ENCODE results near the gene TSPAN15. TPM values are rescaled to one million over a fixed set of nuclear protein-coding genes. Genes with fewer than 3 reads are reported as not detected.
"Not testable (repeated sequence)": the region's sequence is repeated elsewhere in the genome, so short reads cannot be mapped to it uniquely, and the experiment has no call there.

TSPAN15 gene
- total RNA-seq, 3 donors from 2014 or later (not counting 1 experiment from before 2014, with no cell fraction given): 1.3 to 3.9 (median 2.1) TPM

- no peak overlapping the region for H3K4me3 ChIP-seq (ENCODE audit: low read length)
- peaks cover 3% of the 10 kb centered on the region for H3K27me3 ChIP-seq (ENCODE audit: control insufficient read depth, insufficient read depth, low read length)
- no peaks in the 10 kb centered on the region for H3K36me3 ChIP-seq (ENCODE audit: control insufficient read depth, insufficient read depth, low read length)
- Mint-ChIP-seq H3K9me3 (no peaks in the 10 kb centered on the region), H3K4me3 (no peak overlapping the region), H3K36me3 (no peaks in the 10 kb centered on the region), H3K27me3 (ENCODE audit: low read depth in 2 of 2) (peaks cover 18 to 47% of the 10 kb centered on the region in 2 donors), H3K27ac (no peak overlapping the region), H3K4me1 (no peaks in the 10 kb centered on the region)
- no peaks in the 10 kb centered on the region for H3K9me3 ChIP-seq (ENCODE audit: control insufficient read depth, insufficient read depth, low read length)
- TF ChIP-seq CTCF (IDR thresholded peaks at IDR 0.05): no peak
- WGBS (ENCODE audit: insufficient coverage): 89% methylated on average over 9 of the region's 9 CpGs
- DNase-seq: no peak
- intact Hi-C loops (cut with micrococcal nuclease): no loop called here
- no peak for ATAC-seq
- no peak overlapping the region for H3K27ac ChIP-seq (ENCODE audit: low read length)
- H3K4me1 ChIP-seq (ENCODE audit: control insufficient read depth, insufficient read depth, low read length): no peaks in the 10 kb centered on the region
These were observed 66.1 kb downstream of the TSPAN15 start for GRCh38 chr10:69517271-69517848.

GRCh38 chr10:69527961-69528360 lies 76.7 kb downstream of the TSPAN15 start:
- peaks cover 19 to 23% of the 10 kb centered on the region in 2 donors for H3K27me3 Mint-ChIP-seq (ENCODE audit: low read depth in 2 of 2)
- no peaks in the 10 kb centered on the region for H3K36me3 Mint-ChIP-seq
- H3K9me3 Mint-ChIP-seq: no peaks in the 10 kb centered on the region
- H3K4me3 Mint-ChIP-seq: no peak overlapping the region
- peaks cover 4% of the 10 kb centered on the region for H3K27me3 ChIP-seq (ENCODE audit: control insufficient read depth, insufficient read depth, low read length)
- no peaks in the 10 kb centered on the region for H3K36me3 ChIP-seq (ENCODE audit: control insufficient read depth, insufficient read depth, low read length)
- no peaks in the 10 kb centered on the region for H3K4me1 ChIP-seq (ENCODE audit: control insufficient read depth, insufficient read depth, low read length)
- H3K4me3 ChIP-seq (ENCODE audit: low read length): no peak overlapping the region
- intact Hi-C loops (cut with micrococcal nuclease): no loop called here
- 92% methylated on average over 11 of the region's 11 CpGs for WGBS (ENCODE audit: insufficient coverage)
- H3K27ac Mint-ChIP-seq: no peak overlapping the region
- no peaks in the 10 kb centered on the region for H3K4me1 Mint-ChIP-seq
- no peaks in the 10 kb centered on the region for H3K9me3 ChIP-seq (ENCODE audit: control insufficient read depth, insufficient read depth, low read length)
- no peak overlapping the region for H3K27ac ChIP-seq (ENCODE audit: low read length)
- peak in 1 of 3 donors; percentile 21 for ATAC-seq
- no peak for DNase-seq
- no peak for TF ChIP-seq CTCF (IDR thresholded peaks at IDR 0.05)

- Mint-ChIP-seq H3K9me3 (no peaks in the 10 kb centered on the region), H3K4me3 (no peak overlapping the region)
- intact Hi-C loops (cut with micrococcal nuclease): no loop called here
These were observed 82.4 kb downstream of the TSPAN15 start for GRCh38 chr10:69533658-69534057.

GRCh38 chr10:69536521-69536920 lies 85.3 kb downstream of the TSPAN15 start:
- H3K4me3 Mint-ChIP-seq; DNase-seq; H3K27ac Mint-ChIP-seq; H3K27ac ChIP-seq (ENCODE audit: low read length); H3K9me3 Mint-ChIP-seq; H3K36me3 ChIP-seq (ENCODE audit: control insufficient read depth, insufficient read depth, low read length); H3K27me3 ChIP-seq (ENCODE audit: control insufficient read depth, insufficient read depth, low read length); intact Hi-C loops (cut with micrococcal nuclease); H3K4me3 ChIP-seq (ENCODE audit: low read length); H3K4me1 Mint-ChIP-seq; H3K9me3 ChIP-seq (ENCODE audit: control insufficient read depth, insufficient read depth, low read length); ATAC-seq; H3K36me3 Mint-ChIP-seq; H3K4me1 ChIP-seq (ENCODE audit: control insufficient read depth, insufficient read depth, low read length): not testable (repeated sequence)
- 92% methylated on average over 11 of the region's 11 CpGs for WGBS (ENCODE audit: insufficient coverage)
- H3K27me3 Mint-ChIP-seq (ENCODE audit: low read depth in 2 of 2): peaks cover 29 to 35% of the 10 kb centered on the region in 2 donors

More at GRCh38 chr10:69533658-69534057, 82.4 kb downstream of the TSPAN15 start:
- WGBS (ENCODE audit: insufficient coverage): 73% methylated on average over 3 of the region's 3 CpGs
- H3K4me1 ChIP-seq (ENCODE audit: control insufficient read depth, insufficient read depth, low read length): no peaks in the 10 kb centered on the region
- DNase-seq (no peak), ATAC-seq (no peak)
- peaks cover 22 to 29% of the 10 kb centered on the region in 2 donors for H3K27me3 Mint-ChIP-seq (ENCODE audit: low read depth in 2 of 2)
- no peak for TF ChIP-seq CTCF (IDR thresholded peaks at IDR 0.05)
- H3K4me1 Mint-ChIP-seq: no peaks in the 10 kb centered on the region
- no peaks in the 10 kb centered on the region for H3K9me3 ChIP-seq (ENCODE audit: control insufficient read depth, insufficient read depth, low read length)
- no peaks in the 10 kb centered on the region for H3K36me3 ChIP-seq (ENCODE audit: control insufficient read depth, insufficient read depth, low read length)
- H3K4me3 ChIP-seq (ENCODE audit: low read length): no peak overlapping the region
- H3K27me3 ChIP-seq (ENCODE audit: control insufficient read depth, insufficient read depth, low read length): peaks cover 4% of the 10 kb centered on the region
- H3K36me3 Mint-ChIP-seq: no peaks in the 10 kb centered on the region
- no peak overlapping the region for H3K27ac ChIP-seq (ENCODE audit: low read length)
- H3K27ac Mint-ChIP-seq: no peak overlapping the region

Measured in natural killer cell (primary cell).